NCI-H524 (cell line): Measurements from ENCODE around the gene KRT31.
"Not testable (repeated sequence)": the region's sequence is repeated elsewhere in the genome, so short reads cannot be mapped to it uniquely, and the experiment has no call there.

Source experiments
- DNase-seq, 2 experiments: peaks; one replicate each; lab custom pipeline; 2025; lab: John Stamatoyannopoulos, UW

The KRT31 gene

GRCh38 chr17:41417576-41418015 lies 20.2 kb upstream of the KRT31 start:
- DNase-seq: no peak

GRCh38 chr17:41417127-41417526 lies 19.7 kb upstream of the KRT31 start:
- no peak for DNase-seq

GRCh38 chr17:41416479-41416878 lies 19.1 kb upstream of the KRT31 start:
- no peak for DNase-seq

GRCh38 chr17:41415833-41416335 lies 18.5 kb upstream of the KRT31 start:
- DNase-seq: no peak

GRCh38 chr17:41415411-41415810 lies 18.0 kb upstream of the KRT31 start:
- no peak for DNase-seq

GRCh38 chr17:41413982-41414381 lies 16.6 kb upstream of the KRT31 start:
- no peak for DNase-seq

GRCh38 chr17:41413353-41413957 lies 16.0 kb upstream of the KRT31 start:
- DNase-seq: no peak

GRCh38 chr17:41411072-41411840 lies 13.8 kb upstream of the KRT31 start:
- DNase-seq: no peak

- DNase-seq: no peak
These were observed 9.8 kb upstream of the KRT31 start for GRCh38 chr17:41407226-41407625.

- DNase-seq: no peak
These were observed 8.8 kb upstream of the KRT31 start for GRCh38 chr17:41406205-41406604.

GRCh38 chr17:41404024-41404671 lies 6.7 kb upstream of the KRT31 start:
- no peak for DNase-seq

GRCh38 chr17:41403404-41404023 lies 6.1 kb upstream of the KRT31 start:
- no peak for DNase-seq

- no peak for DNase-seq
These were observed 4.8 kb upstream of the KRT31 start for GRCh38 chr17:41402161-41402560.

- DNase-seq: no peak
These were observed 1.1 kb downstream of the KRT31 start for GRCh38 chr17:41396340-41396739.

GRCh38 chr17:41395611-41396010 lies 1.8 kb downstream of the KRT31 start:
- DNase-seq: no peak

GRCh38 chr17:41395044-41395443 lies 2.4 kb downstream of the KRT31 start:
- DNase-seq: not testable (repeated sequence)

GRCh38 chr17:41394254-41394996 lies 3.0 kb downstream of the KRT31 start:
- no peak for DNase-seq

- DNase-seq: no peak
These were observed 3.6 kb downstream of the KRT31 start for GRCh38 chr17:41393826-41394225.

- DNase-seq: no peak
These were observed 4.1 kb downstream of the KRT31 start for GRCh38 chr17:41393294-41393693.

- no peak for DNase-seq
These were observed 5.1 kb downstream of the KRT31 start for GRCh38 chr17:41392278-41392677.

- no peak for DNase-seq
These were observed 5.9 kb downstream of the KRT31 start for GRCh38 chr17:41391535-41391934.

- DNase-seq: no peak
These were observed 6.9 kb downstream of the KRT31 start for GRCh38 chr17:41390411-41390938.
